Endothelial cell of umbilical vein (primary cell): ENCODE results near the gene ARFGAP3. TPM values are rescaled to one million over a fixed set of nuclear protein-coding genes. Genes with fewer than 3 reads are reported as not detected.
A peak's percentile ranks its signal among the peaks of the same experiment; 100 is the strongest.

Source experiments
- BruUV-seq: library from RNA; stranded (reverse); fragments of 400-500 nt; replicated peaks from 2 replicates; lab custom pipeline; 2021; lab: Mats Ljungman, UMichigan
- CTCF ChIA-PET: fragments of 300-600, 350-600 bp; sonication (Branson Sonifier 250); formaldehyde crosslinking; loops from one replicate; lab custom pipeline; 2021; ENCODE audit warnings: antibody characterized with exemption, inconsistent platforms; lab: Charles Lee
- POLR2A ChIA-PET: fragments of 300-600, 350-600 bp; sonication (Branson Sonifier 250); formaldehyde crosslinking; loops from one replicate; lab custom pipeline; 2021; ENCODE audit warnings: antibody characterized with exemption, inconsistent platforms; lab: Charles Lee
- DNase-seq: peaks from one replicate; pipeline ENCODE4 v3.0.0-alpha.2; 2011; ENCODE audit warnings: low read depth, low spot score
- FAIRE-seq: peaks from 2 replicates; lab custom pipeline; 2011; peaks lifted over from hg19 to GRCh38; lab: Jason Lieb, UNC
- H2AFZ ChIP-seq: 2 replicates; pipeline ENCODE4 v1.6.0; 2012; ENCODE audit warnings: low read depth, low read length, control low read depth, inconsistent platforms
- H3K27ac ChIP-seq: 2 replicates; pipeline ENCODE4 v1.5.1; 2011; ENCODE audit warnings: low read depth, mild to moderate bottlenecking, control low read depth, low read length, moderate library complexity; ENCODE audit not compliant: insufficient read depth
- H3K27me3 ChIP-seq, 2 experiments: 2 replicates each; pipeline versions ENCODE4 v1.6.0 to v1.6.1; 2011; ENCODE audit warnings: low read length in 2 of 2, mixed read lengths in 1 of 2; ENCODE audit not compliant: control insufficient read depth in 2 of 2, insufficient read depth in 2 of 2
- H3K36me3 ChIP-seq, 2 experiments: 2 replicates in 1 of 2; 3 replicates in 1 of 2; pipeline ENCODE4 v1.5.1; 2011; ENCODE audit warnings: low read length in 2 of 2, mild to moderate bottlenecking in 1 of 2, moderate library complexity in 1 of 2; ENCODE audit not compliant: control insufficient read depth in 2 of 2, insufficient read depth in 2 of 2; ENCODE audit errors: extremely low read depth in 1 of 2
- H3K4me1 ChIP-seq: 3 replicates; pipeline ENCODE4 v1.5.1; 2011; ENCODE audit warnings: mild to moderate bottlenecking, low read length; ENCODE audit not compliant: control insufficient read depth, insufficient read depth; ENCODE audit errors: extremely low read depth
- H3K4me2 ChIP-seq: 2 replicates; pipeline ENCODE4 v1.6.1; 2011; ENCODE audit warnings: low read length, control low read depth, mixed read lengths; ENCODE audit not compliant: insufficient read depth
- H3K4me3 ChIP-seq, 3 experiments: fragments of 200-600 bp in 1 of 3; sonication (generic), shearing (Covaris generic) in 1 of 3; replicated peaks in 1 of 3; 2 replicates each; pipeline ENCODE4 v1.5.1; 2011 to 2016; ENCODE audit warnings: control low read depth in 3 of 3, low read length in 3 of 3, mild to moderate bottlenecking in 2 of 3, inconsistent platforms in 1 of 3, low read depth in 1 of 3, moderate library complexity in 1 of 3; ENCODE audit not compliant: insufficient read depth in 1 of 3
- H3K79me2 ChIP-seq: 2 replicates; pipeline ENCODE4 v1.6.0; 2012; ENCODE audit warnings: low read length, inconsistent platforms; ENCODE audit not compliant: control insufficient read depth, insufficient read depth
- H3K9ac ChIP-seq: replicated peaks from 2 replicates; pipeline ENCODE3; 2011; ENCODE audit warnings: low read length, control low read depth; ENCODE audit not compliant: insufficient read depth; ENCODE audit errors: extremely low read depth
- H3K9me1 ChIP-seq: replicated peaks from 3 replicates; pipeline ENCODE4 v1.6.0; 2011; ENCODE audit warnings: mild to moderate bottlenecking, low read length; ENCODE audit not compliant: control insufficient read depth, insufficient read depth; ENCODE audit errors: extremely low read depth
- H3K9me3 ChIP-seq: replicated peaks from 2 replicates; pipeline ENCODE4 v1.5.1; 2012; ENCODE audit warnings: low read length, inconsistent platforms; ENCODE audit not compliant: control insufficient read depth, insufficient read depth
- H4K20me1 ChIP-seq: replicated peaks from 2 replicates; pipeline ENCODE3; 2011; ENCODE audit warnings: mild to moderate bottlenecking, low read length; ENCODE audit not compliant: control insufficient read depth, insufficient read depth; ENCODE audit errors: extremely low read depth
- EZH2 ChIP-seq: IDR thresholded peaks from 2 replicates; pipeline ENCODE4 v1.6.1; 2012; ENCODE audit warnings: borderline replicate concordance, low read depth, mild to moderate bottlenecking, moderate library complexity, low read length, inconsistent platforms; ENCODE audit not compliant: severe bottlenecking
- FOS ChIP-seq: IDR thresholded peaks from 2 replicates; pipeline ENCODE4 v1.6.1; 2011; ENCODE audit warnings: mild to moderate bottlenecking, low read length, moderate library complexity, borderline replicate concordance; ENCODE audit not compliant: insufficient read depth
- GATA2 ChIP-seq: IDR thresholded peaks from 2 replicates; pipeline ENCODE4 v1.7.0; 2011; ENCODE audit warnings: low read depth, mild to moderate bottlenecking, moderate library complexity, mixed read lengths, low read length; ENCODE audit not compliant: insufficient read length, insufficient read depth
- JUN ChIP-seq: IDR thresholded peaks from 2 replicates; pipeline ENCODE4 v1.6.1; 2011; ENCODE audit warnings: borderline replicate concordance, low read depth; ENCODE audit not compliant: insufficient read length, insufficient read depth
- MYC ChIP-seq: IDR thresholded peaks from one replicate; pipeline ENCODE4 v1.6.1; 2011; ENCODE audit warnings: mild to moderate bottlenecking, low read depth, low read length
- POLR2A ChIP-seq: IDR thresholded peaks from 2 replicates; pipeline ENCODE4 v1.6.1; 2012; ENCODE audit warnings: low read depth, mild to moderate bottlenecking, control low read depth, low read length
- POLR2AphosphoS5 ChIP-seq: IDR thresholded peaks from 2 replicates; pipeline ENCODE4 v1.6.1; 2012; ENCODE audit warnings: low read depth, mild to moderate bottlenecking, control low read depth, low read length, moderate library complexity; ENCODE audit not compliant: insufficient read depth
- dilution Hi-C: fragments of 300-500 bp; cut with MboI; formaldehyde crosslinking; loops from one replicate; pipeline ENCODE4 v1.15.0; 2019; ENCODE audit warnings: low sequenced_read_pairs; ENCODE audit not compliant: extremely low pct_ligation_motif_present
- intact Hi-C: fragments of 100-400 bp; cut with micrococcal nuclease; formaldehyde crosslinking; loops from one replicate; pipeline ENCODE4 v1.10.0; 2022
- polyA plus RNA-seq, 4 experiments: library from polyadenylated mRNA; depleted of rRNA in 3 of 4; stranded (reverse) in 3 of 4; unstranded in 1 of 4; fragments of >200 nt; gene quantifications; 2 replicates each; pipeline versions ENCODE4 v1.2.1 to v1.2.3, GENCODE V29; 2011 to 2012; ENCODE audit warnings: missing spikeins in 1 of 4
- total RNA-seq: library from RNA; stranded (reverse); gene quantifications from 2 replicates; pipeline ENCODE4 v1.2.3, GENCODE V29; 2021
- TF ChIP-seq, protein P1 (sequence below): IDR thresholded peaks from 2 replicates; pipeline ENCODE4 v1.6.1; 2011; ENCODE audit not compliant: insufficient read depth, insufficient read length
- TF ChIP-seq, protein P2 (sequence below), 2 donors: IDR thresholded peaks; 1 replicate in 1 of 2; 2 replicates in 1 of 2; pipeline ENCODE4 v1.5.1; 2011; ENCODE audit warnings: low read length in 2 of 2, mild to moderate bottlenecking in 2 of 2, moderate library complexity in 2 of 2, control low read depth in 1 of 2, inconsistent platforms in 1 of 2, low read depth in 1 of 2; ENCODE audit not compliant: insufficient read depth in 1 of 2; ENCODE audit errors: extremely low read depth in 1 of 2

The ARFGAP3 gene
- total and polyA plus RNA-seq, 2 donors (not counting 3 experiments of a cell fraction or from before 2014, with no cell fraction given), result 29.1 to 33.4 TPM

DNA sequence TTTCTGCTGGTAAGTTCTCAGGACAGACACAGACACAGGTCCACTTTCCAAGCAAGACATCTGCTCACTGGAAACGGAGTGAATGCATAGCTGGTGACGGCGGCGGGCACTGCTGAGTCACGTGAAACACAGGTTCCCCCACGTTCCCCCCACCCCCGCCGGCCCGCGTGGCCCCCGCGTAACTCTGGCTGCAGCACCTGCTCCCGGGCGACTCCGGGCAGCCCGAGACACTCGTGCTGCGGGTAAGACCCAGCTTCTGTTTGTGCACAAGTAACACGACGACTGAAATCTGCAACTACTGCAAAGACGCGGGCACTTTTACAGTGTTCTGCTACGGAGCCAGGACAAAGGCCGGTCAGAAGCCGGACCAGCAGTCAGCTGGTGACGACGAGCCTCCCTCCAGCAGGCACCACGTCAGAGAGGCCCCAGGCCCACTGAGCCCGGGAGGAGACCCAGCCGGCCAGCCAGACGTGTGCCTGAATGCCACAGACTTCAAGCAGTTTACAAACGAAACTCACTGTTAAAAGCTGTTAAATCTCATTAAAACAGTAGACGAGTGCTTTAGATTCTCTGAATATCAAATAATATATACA lies 12.9 kb upstream of the ARFGAP3 start:
- Histone ChIP-seq H3K9me3 (no peaks in the 10 kb centered on the region), H3K9me1 (no peaks in the 10 kb centered on the region), H2AFZ (no peak overlapping the region), H3K9ac (no peak overlapping the region), H3K27me3 (no peaks in the 10 kb centered on the region), H4K20me1 (no peaks in the 10 kb centered on the region), H3K79me2 (no peaks in the 10 kb centered on the region), H3K4me3 (no peak overlapping the region), H3K4me1 (no peaks in the 10 kb centered on the region), H3K36me3 (peaks cover 0 to 13% of the 10 kb centered on the region in 2 experiments), H3K27ac (no peak overlapping the region), H3K4me2 (no peak overlapping the region)
- POLR2A ChIA-PET, result no interaction called here
- dilution Hi-C loops (no loop called here), intact Hi-C loops (loop anchor here (5.0 kb wide), 1 partner anchor 217 kb away; the partner anchor contains the start of gene TTLL1)
- CTCF ChIA-PET, result interaction anchor here (0.9 kb wide), 1 partner anchor 163 kb away, joined by 3 read pairs; no protein-coding TSS in a partner anchor
- TF ChIP-seq MYC (no peak), POLR2AphosphoS5 (no peak), JUN (no peak), POLR2A (no peak), GATA2 (no peak), EZH2 (no peak), FOS (no peak)
- TF ChIP-seq, protein P1, sequence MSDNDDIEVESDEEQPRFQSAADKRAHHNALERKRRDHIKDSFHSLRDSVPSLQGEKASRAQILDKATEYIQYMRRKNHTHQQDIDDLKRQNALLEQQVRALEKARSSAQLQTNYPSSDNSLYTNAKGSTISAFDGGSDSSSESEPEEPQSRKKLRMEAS, result no peak
- TF ChIP-seq, protein P2, sequence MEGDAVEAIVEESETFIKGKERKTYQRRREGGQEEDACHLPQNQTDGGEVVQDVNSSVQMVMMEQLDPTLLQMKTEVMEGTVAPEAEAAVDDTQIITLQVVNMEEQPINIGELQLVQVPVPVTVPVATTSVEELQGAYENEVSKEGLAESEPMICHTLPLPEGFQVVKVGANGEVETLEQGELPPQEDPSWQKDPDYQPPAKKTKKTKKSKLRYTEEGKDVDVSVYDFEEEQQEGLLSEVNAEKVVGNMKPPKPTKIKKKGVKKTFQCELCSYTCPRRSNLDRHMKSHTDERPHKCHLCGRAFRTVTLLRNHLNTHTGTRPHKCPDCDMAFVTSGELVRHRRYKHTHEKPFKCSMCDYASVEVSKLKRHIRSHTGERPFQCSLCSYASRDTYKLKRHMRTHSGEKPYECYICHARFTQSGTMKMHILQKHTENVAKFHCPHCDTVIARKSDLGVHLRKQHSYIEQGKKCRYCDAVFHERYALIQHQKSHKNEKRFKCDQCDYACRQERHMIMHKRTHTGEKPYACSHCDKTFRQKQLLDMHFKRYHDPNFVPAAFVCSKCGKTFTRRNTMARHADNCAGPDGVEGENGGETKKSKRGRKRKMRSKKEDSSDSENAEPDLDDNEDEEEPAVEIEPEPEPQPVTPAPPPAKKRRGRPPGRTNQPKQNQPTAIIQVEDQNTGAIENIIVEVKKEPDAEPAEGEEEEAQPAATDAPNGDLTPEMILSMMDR (IDR thresholded peaks at IDR 0.05; ENCODE audit: extremely low read depth in 1 of 2, insufficient read depth in 1 of 2, low read depth in 1 of 2, low read length in 2 of 2), result no peak
- DNase-seq (no peak), FAIRE-seq (no peak)
- TSS peak; percentile 43 for BruUV-seq
